HepG2 (cell line): ENCODE measurements around the gene TBC1D10A. TPM values are rescaled to one million over a fixed set of nuclear protein-coding genes. Genes with fewer than 3 reads are reported as not detected.

Experiments used
- ATM ChIP-seq: fragments of 450-650 bp; IDR thresholded peaks from 2 replicates; pipeline ENCODE4 v1.7.1; 2017; ENCODE audit warnings: mild to moderate bottlenecking, borderline replicate concordance
- DMAP1 ChIP-seq: IDR thresholded peaks from 2 replicates; pipeline ENCODE4 v1.6.1; 2016
- FLYWCH1 ChIP-seq: sonication (generic); formaldehyde crosslinking; IDR thresholded peaks from 2 replicates; pipeline ENCODE4 v1.8.1; 2023; ENCODE audit warnings: mild to moderate bottlenecking, missing genetic modification reagents
- FOXK1 ChIP-seq: sonication (generic); formaldehyde crosslinking; IDR thresholded peaks from 2 replicates; pipeline ENCODE4 v1.4.0; 2020; ENCODE audit warnings: low read depth, missing genetic modification reagents, borderline replicate concordance
- FOXO1 ChIP-seq: sonication (generic); formaldehyde crosslinking; IDR thresholded peaks from 2 replicates; pipeline ENCODE4 v1.4.0; 2020; ENCODE audit warnings: missing genetic modification reagents
- HNRNPL ChIP-seq: fragments of 200-400 bp; formaldehyde crosslinking; IDR thresholded peaks from 2 replicates; pipeline ENCODE4 v1.6.1; 2017; ENCODE audit warnings: mild to moderate bottlenecking, low read depth, low read length
- NFYB ChIP-seq: sonication (generic); formaldehyde crosslinking; IDR thresholded peaks from 2 replicates; pipeline ENCODE4 v1.4.0; 2020; ENCODE audit warnings: missing genetic modification reagents
- PHF21A ChIP-seq: sonication (generic); formaldehyde crosslinking; IDR thresholded peaks from 2 replicates; pipeline ENCODE4 v1.5.0; 2020; ENCODE audit warnings: mild to moderate bottlenecking, missing genetic modification reagents
- TBP ChIP-seq: sonication (generic); formaldehyde crosslinking; IDR thresholded peaks from 2 replicates; pipeline ENCODE4 v1.5.0; 2020; ENCODE audit warnings: missing genetic modification reagents
- TCF7 ChIP-seq: sonication (generic); IDR thresholded peaks from 2 replicates; pipeline ENCODE4 v1.6.1; 2016; ENCODE audit warnings: antibody characterized with exemption, low read depth
- THAP11 ChIP-seq: IDR thresholded peaks from 2 replicates; pipeline ENCODE4 v1.6.1; 2016; ENCODE audit warnings: missing biosample characterization, missing genetic modification reagents
- ZBTB7B ChIP-seq: sonication (generic); formaldehyde crosslinking; IDR thresholded peaks from 2 replicates; pipeline ENCODE4 v1.4.0; 2020; ENCODE audit warnings: missing genetic modification reagents
- ZKSCAN1 ChIP-seq: fragments of 150-350 bp; IDR thresholded peaks from 2 replicates; pipeline ENCODE4 v1.6.1; 2014; ENCODE audit warnings: low read length
- ZNF232 ChIP-seq: sonication (generic); formaldehyde crosslinking; IDR thresholded peaks from 2 replicates; pipeline ENCODE4 v1.4.0; 2020; ENCODE audit warnings: missing genetic modification reagents, borderline replicate concordance
- ZNF260 ChIP-seq: sonication (generic); formaldehyde crosslinking; IDR thresholded peaks from 2 replicates; pipeline ENCODE4 v1.4.0; 2020; ENCODE audit warnings: missing genetic modification reagents, low read depth, mild to moderate bottlenecking, borderline replicate concordance
- ZNF274 ChIP-seq: sonication (generic); formaldehyde crosslinking; IDR thresholded peaks from 2 replicates; pipeline ENCODE4 v1.5.1; 2020; ENCODE audit warnings: mild to moderate bottlenecking, missing genetic modification reagents
- ZNF3 ChIP-seq: IDR thresholded peaks from 2 replicates; pipeline ENCODE4 v1.7.0; 2017; ENCODE audit warnings: inconsistent platforms
- ZNF577 ChIP-seq: sonication (generic); formaldehyde crosslinking; IDR thresholded peaks from 2 replicates; pipeline ENCODE4 v1.4.0; 2020; ENCODE audit warnings: mild to moderate bottlenecking, low read depth, missing genetic modification reagents, borderline replicate concordance
- ZNF737 ChIP-seq: sonication (generic); formaldehyde crosslinking; IDR thresholded peaks from 2 replicates; pipeline ENCODE4 v1.5.0; 2020; ENCODE audit warnings: missing genetic modification reagents, mild to moderate bottlenecking, borderline replicate concordance
- ZNF772 ChIP-seq: sonication (generic); formaldehyde crosslinking; IDR thresholded peaks from 2 replicates; pipeline ENCODE4 v1.5.0; 2020; ENCODE audit warnings: mild to moderate bottlenecking, missing genetic modification reagents
- polyA plus RNA-seq, 8 experiments: library from polyadenylated mRNA; depleted of rRNA in 3 of 8; stranded (reverse) in 7 of 8; unstranded in 1 of 8; fragments of >200 nt; fragmentation: Illumina TruSeq in 4 of 8; extraction: Trizol in 4 of 8; gene quantifications; 2 replicates each; pipeline versions ENCODE4 v1.2.1 to v1.2.3, GENCODE V29; 2011 to 2016; ENCODE audit warnings: low read depth in 4 of 8, missing spikeins in 1 of 8, mixed read lengths in 1 of 8; ENCODE audit not compliant: insufficient read depth in 1 of 8
- total RNA-seq, 5 experiments: library from RNA; depleted of rRNA; stranded (reverse); fragments of >200 nt; fragmentation: Illumina TruSeq; extraction: Trizol; gene quantifications; 2 replicates each; pipeline ENCODE4 v1.2.3, GENCODE V29; 2016; ENCODE audit warnings: low read depth in 1 of 5
- TF ChIP-seq, protein P1 (sequence below): sonication (generic); formaldehyde crosslinking; IDR thresholded peaks from 2 replicates; pipeline ENCODE4 v1.4.0; 2020; ENCODE audit warnings: low read depth, mild to moderate bottlenecking, missing genetic modification reagents
- TF ChIP-seq, protein P2 (sequence below): sonication (generic); formaldehyde crosslinking; IDR thresholded peaks from 2 replicates; pipeline ENCODE4 v1.9.0; 2021; ENCODE audit warnings: missing genetic modification reagents, borderline replicate concordance
- TF ChIP-seq, protein P3 (sequence below): sonication (generic); formaldehyde crosslinking; IDR thresholded peaks from 2 replicates; pipeline ENCODE4 v1.8.0; 2022; ENCODE audit warnings: mild to moderate bottlenecking, missing genetic modification reagents, borderline replicate concordance
- TF ChIP-seq, protein P4 (sequence below): IDR thresholded peaks from 2 replicates; pipeline ENCODE4 v1.6.1; 2016; ENCODE audit warnings: mild to moderate bottlenecking, missing biosample characterization, missing genetic modification reagents
- TF ChIP-seq, protein P5 (sequence below): sonication (generic); formaldehyde crosslinking; IDR thresholded peaks from 2 replicates; pipeline ENCODE4 v1.4.0; 2020; ENCODE audit warnings: missing genetic modification reagents

Gene TBC1D10A
- total and polyA plus RNA-seq, 2 of the 13 experiments (the other 11 are each of a cell fraction or from before 2014, with no cell fraction given), result 4.2 to 4.9 TPM

DNA sequence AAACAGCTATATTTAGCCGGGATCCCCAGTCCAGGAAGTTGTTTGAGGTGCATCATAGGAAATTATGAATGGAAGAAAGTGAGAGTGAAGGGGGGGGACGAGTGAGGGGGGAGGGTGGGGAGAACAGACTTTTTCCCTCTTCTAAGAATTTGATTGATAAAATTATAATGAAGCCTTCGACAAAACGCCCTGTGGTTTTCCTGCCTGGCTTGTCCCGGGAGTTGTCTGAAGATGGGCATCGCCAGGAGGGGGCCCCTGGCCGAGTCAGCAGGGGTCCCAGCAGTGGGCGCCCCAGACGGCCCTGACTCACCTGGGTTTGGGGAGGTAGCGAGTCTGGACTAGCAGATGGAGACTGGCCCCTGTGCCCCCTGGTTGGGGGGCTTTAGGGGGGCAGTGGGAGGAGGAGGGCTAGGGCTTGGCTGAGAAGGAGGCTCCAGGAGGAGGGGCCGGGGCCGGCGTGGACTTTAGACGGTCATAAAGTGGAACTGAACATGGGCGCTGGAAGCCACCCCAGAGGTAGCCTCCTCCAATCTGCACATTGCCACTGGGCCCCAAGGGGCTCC is 79.8 kb downstream of the TBC1D10A start (continued):
- TF ChIP-seq, protein P1, sequence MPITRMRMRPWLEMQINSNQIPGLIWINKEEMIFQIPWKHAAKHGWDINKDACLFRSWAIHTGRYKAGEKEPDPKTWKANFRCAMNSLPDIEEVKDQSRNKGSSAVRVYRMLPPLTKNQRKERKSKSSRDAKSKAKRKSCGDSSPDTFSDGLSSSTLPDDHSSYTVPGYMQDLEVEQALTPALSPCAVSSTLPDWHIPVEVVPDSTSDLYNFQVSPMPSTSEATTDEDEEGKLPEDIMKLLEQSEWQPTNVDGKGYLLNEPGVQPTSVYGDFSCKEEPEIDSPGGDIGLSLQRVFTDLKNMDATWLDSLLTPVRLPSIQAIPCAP, result no peak
- no peak for TF ChIP-seq FLYWCH1 (CRISPR knock-in tag)
- TF ChIP-seq ATM, result no peak
- TF ChIP-seq, protein P2, sequence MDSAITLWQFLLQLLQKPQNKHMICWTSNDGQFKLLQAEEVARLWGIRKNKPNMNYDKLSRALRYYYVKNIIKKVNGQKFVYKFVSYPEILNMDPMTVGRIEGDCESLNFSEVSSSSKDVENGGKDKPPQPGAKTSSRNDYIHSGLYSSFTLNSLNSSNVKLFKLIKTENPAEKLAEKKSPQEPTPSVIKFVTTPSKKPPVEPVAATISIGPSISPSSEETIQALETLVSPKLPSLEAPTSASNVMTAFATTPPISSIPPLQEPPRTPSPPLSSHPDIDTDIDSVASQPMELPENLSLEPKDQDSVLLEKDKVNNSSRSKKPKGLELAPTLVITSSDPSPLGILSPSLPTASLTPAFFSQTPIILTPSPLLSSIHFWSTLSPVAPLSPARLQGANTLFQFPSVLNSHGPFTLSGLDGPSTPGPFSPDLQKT, result no peak
- no peak for TF ChIP-seq FOXO1 (CRISPR knock-in tag)
- TF ChIP-seq FOXK1 (CRISPR knock-in tag), result no peak
- TF ChIP-seq, protein P3, sequence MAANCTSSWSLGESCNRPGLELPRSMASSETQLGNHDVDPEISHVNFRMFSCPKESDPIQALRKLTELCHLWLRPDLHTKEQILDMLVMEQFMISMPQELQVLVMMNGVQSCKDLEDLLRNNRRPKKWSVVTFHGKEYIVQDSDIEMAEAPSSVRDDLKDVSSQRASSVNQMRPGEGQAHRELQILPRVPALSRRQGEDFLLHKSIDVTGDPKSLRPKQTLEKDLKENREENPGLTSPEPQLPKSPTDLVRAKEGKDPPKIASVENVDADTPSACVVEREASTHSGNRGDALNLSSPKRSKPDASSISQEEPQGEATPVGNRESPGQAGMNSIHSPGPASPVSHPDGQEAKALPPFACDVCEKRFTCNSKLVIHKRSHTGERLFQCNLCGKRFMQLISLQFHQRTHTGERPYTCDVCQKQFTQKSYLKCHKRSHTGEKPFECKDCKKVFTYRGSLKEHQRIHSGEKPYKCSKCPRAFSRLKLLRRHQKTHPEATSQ (CRISPR knock-in tag), result no peak
- TF ChIP-seq TCF7, result no peak
- TF ChIP-seq, protein P4, sequence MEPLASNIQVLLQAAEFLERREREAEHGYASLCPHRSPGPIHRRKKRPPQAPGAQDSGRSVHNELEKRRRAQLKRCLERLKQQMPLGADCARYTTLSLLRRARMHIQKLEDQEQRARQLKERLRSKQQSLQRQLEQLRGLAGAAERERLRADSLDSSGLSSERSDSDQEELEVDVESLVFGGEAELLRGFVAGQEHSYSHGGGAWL (CRISPR knock-in tag), result no peak
- TF ChIP-seq ZNF737 (CRISPR knock-in tag), result no peak
- no peak for TF ChIP-seq ZNF260 (CRISPR knock-in tag)
- no peak for TF ChIP-seq ZNF772
- TF ChIP-seq DMAP1 (CRISPR knock-in tag), result no peak
- no peak for TF ChIP-seq TBP (CRISPR knock-in tag)
- no peak for TF ChIP-seq ZNF274 (CRISPR knock-in tag)
- TF ChIP-seq HNRNPL, result 0 out of 2 replicates have a peak, but pooled peaks have one; percentile 55
- TF ChIP-seq THAP11, result 0 out of 2 replicates have a peak, but pooled peaks have one; percentile 14
- TF ChIP-seq ZBTB7B, result peak; percentile 43; the same call in 1 of the 2 replicates
- TF ChIP-seq NFYB (CRISPR knock-in tag), result no peak
- TF ChIP-seq ZNF232, result no peak
- TF ChIP-seq ZNF3 (CRISPR knock-in tag), result no peak
- TF ChIP-seq ZNF577, result no peak
- TF ChIP-seq ZKSCAN1, result no peak
- 0 out of 2 replicates have a peak, but pooled peaks have one; percentile 38 for TF ChIP-seq PHF21A
- TF ChIP-seq, protein P5, sequence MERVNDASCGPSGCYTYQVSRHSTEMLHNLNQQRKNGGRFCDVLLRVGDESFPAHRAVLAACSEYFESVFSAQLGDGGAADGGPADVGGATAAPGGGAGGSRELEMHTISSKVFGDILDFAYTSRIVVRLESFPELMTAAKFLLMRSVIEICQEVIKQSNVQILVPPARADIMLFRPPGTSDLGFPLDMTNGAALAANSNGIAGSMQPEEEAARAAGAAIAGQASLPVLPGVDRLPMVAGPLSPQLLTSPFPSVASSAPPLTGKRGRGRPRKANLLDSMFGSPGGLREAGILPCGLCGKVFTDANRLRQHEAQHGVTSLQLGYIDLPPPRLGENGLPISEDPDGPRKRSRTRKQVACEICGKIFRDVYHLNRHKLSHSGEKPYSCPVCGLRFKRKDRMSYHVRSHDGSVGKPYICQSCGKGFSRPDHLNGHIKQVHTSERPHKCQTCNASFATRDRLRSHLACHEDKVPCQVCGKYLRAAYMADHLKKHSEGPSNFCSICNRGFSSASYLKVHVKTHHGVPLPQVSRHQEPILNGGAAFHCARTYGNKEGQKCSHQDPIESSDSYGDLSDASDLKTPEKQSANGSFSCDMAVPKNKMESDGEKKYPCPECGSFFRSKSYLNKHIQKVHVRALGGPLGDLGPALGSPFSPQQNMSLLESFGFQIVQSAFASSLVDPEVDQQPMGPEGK (CRISPR knock-in tag), result peak; percentile 68
